Right lobe of liver (tissue), 4 donors: ENCODE measurements around the gene TAF11L12.

ENCODE experiments used
- POLR2A ChIP-seq: fragments of 450-650 bp; IDR thresholded peaks from one replicate; pipeline ENCODE4 v1.6.1; 2017; ENCODE audit warnings: antibody characterized with exemption, mild to moderate bottlenecking
- TF ChIP-seq, protein P1 (sequence below), 4 donors: fragments of 200-600 bp in 3 of 4; fragments of 450-650 bp in 1 of 4; IDR thresholded peaks; one replicate each; pipeline versions ENCODE4 v1.5.1 to v1.8.0; 2016 to 2022; ENCODE audit warnings: antibody characterized with exemption in 4 of 4, mild to moderate bottlenecking in 2 of 4
- donor health status: DM: no; HTN: no; CAD: no.
- donor health status: DM: no; HTN: no; CAD: no.
- donor health status: DM: no; HTN: yes; CAD: no.

DNA sequence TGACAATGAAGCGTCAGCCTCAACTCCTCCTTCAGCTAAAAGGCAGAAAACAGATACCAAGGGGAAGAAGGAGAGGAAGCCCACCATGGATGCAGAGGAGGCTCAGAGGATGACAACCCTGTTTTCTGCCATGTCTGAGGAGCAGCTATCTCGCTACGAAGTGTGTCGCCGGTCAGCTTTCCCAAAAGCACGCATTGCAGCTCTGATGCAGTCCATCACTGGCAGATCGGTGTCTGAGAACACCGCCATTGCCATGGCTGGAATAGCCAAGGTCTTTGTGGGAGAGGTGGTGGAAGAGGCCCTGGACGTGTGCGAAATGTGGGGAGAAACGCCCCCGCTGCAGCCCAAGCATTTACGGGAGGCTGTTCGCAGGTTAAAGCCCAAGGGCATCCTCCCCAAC lies 5.2 kb upstream of the TAF11L12 start:
- TF ChIP-seq POLR2A: no peak
- TF ChIP-seq, protein P1, sequence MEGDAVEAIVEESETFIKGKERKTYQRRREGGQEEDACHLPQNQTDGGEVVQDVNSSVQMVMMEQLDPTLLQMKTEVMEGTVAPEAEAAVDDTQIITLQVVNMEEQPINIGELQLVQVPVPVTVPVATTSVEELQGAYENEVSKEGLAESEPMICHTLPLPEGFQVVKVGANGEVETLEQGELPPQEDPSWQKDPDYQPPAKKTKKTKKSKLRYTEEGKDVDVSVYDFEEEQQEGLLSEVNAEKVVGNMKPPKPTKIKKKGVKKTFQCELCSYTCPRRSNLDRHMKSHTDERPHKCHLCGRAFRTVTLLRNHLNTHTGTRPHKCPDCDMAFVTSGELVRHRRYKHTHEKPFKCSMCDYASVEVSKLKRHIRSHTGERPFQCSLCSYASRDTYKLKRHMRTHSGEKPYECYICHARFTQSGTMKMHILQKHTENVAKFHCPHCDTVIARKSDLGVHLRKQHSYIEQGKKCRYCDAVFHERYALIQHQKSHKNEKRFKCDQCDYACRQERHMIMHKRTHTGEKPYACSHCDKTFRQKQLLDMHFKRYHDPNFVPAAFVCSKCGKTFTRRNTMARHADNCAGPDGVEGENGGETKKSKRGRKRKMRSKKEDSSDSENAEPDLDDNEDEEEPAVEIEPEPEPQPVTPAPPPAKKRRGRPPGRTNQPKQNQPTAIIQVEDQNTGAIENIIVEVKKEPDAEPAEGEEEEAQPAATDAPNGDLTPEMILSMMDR (IDR thresholded peaks at IDR 0.05): no peak
